Measurements from ENCODE around the gene HSFX4.
A peak's percentile ranks its signal among the peaks of the same experiment; 100 is the strongest.

Gene HSFX4

GRCh38 chrX:149979126-149979644 lies 49.8 kb downstream of the HSFX4 start:
- H3K4me3 ChIP-seq (ENCODE audit: low read length) = no peak overlapping the region
- DNase-seq (ENCODE audit: low read depth) = peak; percentile 42
- TF ChIP-seq, protein P1, sequence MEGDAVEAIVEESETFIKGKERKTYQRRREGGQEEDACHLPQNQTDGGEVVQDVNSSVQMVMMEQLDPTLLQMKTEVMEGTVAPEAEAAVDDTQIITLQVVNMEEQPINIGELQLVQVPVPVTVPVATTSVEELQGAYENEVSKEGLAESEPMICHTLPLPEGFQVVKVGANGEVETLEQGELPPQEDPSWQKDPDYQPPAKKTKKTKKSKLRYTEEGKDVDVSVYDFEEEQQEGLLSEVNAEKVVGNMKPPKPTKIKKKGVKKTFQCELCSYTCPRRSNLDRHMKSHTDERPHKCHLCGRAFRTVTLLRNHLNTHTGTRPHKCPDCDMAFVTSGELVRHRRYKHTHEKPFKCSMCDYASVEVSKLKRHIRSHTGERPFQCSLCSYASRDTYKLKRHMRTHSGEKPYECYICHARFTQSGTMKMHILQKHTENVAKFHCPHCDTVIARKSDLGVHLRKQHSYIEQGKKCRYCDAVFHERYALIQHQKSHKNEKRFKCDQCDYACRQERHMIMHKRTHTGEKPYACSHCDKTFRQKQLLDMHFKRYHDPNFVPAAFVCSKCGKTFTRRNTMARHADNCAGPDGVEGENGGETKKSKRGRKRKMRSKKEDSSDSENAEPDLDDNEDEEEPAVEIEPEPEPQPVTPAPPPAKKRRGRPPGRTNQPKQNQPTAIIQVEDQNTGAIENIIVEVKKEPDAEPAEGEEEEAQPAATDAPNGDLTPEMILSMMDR (conservative IDR thresholded peaks at IDR 0.05; ENCODE audit: low read depth, low read length) = no peak

Data from retinal pigment epithelial cell (primary cell).